GM12873 (cell line): ENCODE measurements around the gene RBMS3.

ENCODE experiments used
- TF ChIP-seq, protein P1 (sequence below): IDR thresholded peaks from 2 replicates; pipeline ENCODE4 v1.5.1; 2012; ENCODE audit warnings: low read depth, mild to moderate bottlenecking, moderate library complexity, low read length, control low read depth; ENCODE audit not compliant: insufficient read depth; ENCODE audit errors: missing control alignments

RBMS3 gene

DNA sequence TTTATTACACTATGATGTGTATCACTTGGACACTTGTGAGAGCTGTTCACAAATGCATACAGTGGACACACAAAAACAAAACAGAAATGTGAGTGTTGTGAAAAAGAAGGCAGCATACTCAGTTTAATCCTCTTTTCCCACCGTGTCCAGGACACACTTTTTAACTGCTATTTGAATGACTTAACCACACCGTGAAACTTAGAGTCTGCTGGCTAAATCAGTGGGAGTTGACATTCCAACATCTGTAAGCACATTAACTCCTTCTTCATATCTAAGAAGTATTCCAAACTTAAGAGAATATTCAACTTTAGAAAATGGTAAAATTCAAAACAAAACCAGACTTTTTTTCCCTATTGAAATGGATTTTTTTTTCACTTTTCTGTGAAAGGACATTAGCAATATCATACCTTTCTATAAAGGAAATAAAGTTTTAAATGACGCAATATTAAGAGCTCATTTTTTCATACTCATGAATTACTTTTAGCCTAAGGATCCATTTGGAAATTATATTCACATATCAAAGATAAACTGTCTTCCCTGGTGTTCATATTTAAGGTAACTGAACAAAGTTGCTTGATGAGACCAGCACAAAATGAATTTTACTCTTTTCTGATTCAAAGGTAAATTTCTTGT lies 316.6 kb downstream of the RBMS3 start:
- TF ChIP-seq, protein P1, sequence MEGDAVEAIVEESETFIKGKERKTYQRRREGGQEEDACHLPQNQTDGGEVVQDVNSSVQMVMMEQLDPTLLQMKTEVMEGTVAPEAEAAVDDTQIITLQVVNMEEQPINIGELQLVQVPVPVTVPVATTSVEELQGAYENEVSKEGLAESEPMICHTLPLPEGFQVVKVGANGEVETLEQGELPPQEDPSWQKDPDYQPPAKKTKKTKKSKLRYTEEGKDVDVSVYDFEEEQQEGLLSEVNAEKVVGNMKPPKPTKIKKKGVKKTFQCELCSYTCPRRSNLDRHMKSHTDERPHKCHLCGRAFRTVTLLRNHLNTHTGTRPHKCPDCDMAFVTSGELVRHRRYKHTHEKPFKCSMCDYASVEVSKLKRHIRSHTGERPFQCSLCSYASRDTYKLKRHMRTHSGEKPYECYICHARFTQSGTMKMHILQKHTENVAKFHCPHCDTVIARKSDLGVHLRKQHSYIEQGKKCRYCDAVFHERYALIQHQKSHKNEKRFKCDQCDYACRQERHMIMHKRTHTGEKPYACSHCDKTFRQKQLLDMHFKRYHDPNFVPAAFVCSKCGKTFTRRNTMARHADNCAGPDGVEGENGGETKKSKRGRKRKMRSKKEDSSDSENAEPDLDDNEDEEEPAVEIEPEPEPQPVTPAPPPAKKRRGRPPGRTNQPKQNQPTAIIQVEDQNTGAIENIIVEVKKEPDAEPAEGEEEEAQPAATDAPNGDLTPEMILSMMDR, result no peak

DNA sequence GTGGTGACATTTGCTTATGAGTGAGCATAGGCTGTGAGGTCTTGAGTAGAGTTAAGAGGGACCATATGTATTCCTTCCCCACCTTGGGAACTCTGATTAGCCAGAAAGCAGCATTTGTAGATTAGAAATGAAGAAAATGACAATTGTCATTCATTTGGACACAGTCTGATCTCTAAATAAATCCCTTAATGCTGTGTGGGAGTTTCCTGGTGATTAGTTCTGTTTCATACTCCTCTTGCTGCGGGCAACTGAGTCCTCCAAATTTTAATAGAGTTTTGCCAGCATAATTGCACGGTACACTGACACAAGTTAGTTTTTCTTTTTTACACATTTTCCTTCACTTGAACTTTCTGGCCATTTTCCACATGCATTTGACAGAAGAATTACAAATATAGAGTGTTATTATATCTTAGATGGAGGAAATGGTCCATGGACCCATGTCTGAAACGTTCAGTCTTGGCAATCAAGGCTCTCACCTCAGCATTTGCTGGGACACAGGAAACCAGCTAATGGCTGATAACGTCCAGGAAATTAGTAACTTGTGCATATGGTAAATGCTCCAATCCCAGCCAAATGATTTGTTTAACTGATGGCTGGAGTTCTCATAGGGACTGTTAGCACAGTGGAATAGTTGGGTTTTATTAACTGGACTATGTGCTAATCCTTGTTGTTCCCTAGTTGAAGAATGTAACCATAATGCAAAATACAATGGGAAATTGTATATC lies 321.2 kb downstream of the RBMS3 start:
- TF ChIP-seq, protein P1, result no peak

DNA sequence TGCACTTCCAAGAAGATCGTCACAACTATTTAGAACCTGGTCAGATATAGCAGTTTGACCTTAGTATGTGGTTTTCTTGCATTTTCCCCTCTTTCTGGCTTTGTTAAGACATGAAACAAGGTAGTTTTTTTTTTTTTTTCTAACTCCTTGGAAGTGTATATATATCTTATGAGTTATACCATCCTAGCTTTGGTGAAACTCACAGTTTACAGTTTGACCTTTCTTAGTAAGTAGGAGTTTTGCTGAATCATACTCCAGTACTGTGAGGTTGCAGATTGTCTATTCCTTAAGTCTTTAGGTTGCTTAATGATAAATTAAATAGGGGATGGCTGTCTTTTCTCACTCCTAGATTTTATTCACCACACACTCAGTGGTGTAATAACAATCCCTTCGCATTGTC lies 325.0 kb downstream of the RBMS3 start:
- TF ChIP-seq, protein P1, result no peak

DNA sequence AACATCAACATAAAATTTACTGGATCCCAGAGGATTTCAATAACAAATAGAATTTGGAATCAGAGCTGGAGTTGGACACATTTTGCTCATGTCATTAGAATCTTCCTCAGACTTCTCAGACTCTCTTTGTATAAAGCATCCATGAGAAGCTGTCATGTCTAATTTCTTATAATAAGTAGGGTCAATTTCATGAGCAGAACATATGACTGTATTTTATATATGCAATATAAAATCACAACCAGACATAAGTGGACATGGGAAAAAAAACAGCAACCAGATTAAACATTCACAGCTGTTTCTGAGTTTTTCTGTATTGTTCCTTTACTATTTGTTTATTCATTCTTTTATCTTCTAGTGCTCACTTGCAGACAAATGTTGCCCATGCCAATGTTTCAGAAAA lies 325.5 kb downstream of the RBMS3 start:
- TF ChIP-seq, protein P1, result no peak

DNA sequence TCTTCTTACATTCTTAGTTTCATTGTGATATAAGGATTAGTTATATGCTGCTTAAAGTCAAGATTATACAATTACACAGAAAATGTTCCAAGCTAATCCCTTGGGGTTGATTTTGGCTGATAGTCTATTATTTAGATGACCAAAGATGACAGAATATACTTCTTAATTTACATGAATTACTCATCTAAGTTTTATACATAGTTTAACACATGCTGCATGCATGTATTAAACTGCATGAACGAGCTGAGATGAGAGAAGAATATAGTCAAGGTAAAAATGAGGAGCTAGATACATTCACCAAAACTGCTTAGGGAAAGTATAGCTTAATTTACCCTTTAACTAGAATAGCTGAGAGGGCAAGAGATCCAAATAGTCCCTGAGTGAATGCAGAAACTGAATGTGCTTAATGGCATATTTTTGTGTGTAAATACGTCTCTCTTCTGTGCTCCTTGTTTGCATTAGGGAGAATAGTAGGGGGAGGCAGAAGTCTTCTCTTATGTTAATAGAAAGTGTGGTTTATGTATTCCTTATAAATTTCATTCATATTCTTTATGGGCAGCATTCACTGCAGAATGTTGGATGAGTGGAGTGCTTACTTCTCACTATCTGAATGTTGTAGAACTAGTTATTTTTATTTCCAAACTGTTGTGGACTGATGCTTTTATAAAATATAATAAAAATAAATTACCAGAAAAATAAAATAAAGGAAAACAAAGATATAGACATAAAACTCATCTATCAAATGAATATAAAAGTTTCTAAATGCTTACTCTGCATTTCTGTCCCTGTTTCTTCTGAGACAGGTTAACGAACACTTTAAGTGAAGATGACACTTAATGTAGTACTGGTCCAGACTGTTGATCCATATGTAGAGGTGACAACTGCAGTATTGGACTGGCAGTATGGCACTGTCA lies 327.8 kb downstream of the RBMS3 start:
- TF ChIP-seq, protein P1, result no peak

DNA sequence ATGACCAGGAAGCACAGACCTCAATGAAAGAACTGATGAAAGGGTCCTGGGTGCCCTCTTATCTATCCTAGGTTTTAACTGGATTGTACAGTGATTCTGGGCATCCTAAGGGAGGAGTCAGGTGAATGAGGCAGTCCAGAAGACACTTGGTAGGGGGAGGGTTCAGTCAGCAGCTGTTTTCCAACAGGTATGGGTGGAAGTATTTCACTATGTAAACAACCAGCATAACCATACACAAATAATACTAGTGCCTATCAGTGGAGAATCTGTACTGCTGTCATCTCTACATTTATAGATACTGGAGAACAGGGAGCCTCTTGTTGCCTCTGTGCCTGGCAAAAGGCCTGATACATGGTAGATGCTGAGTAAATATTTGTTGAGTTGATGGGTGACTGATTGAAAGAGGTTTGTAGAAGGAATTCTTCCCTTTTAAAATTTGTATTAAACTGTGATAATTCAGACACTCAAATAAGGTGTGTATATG lies 328.5 kb downstream of the RBMS3 start:
- TF ChIP-seq, protein P1, result no peak

DNA sequence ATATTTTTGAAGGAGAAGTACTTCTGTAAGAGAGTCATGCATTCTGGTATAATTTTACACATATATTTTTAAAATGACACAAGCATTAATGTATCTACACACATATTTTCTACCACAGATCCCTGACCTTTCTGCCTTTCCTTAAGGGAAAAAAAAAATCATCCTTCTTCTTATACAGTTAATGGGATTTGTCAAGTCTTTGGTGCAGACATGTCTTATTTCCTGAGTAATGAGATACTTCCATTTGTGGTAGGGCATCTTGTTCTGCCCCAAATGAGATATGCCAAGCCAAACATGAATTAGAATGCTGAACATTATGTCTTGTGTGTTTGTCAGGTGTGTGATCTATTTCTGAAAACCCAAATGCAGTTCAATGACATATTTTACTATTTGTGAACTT lies 329.9 kb downstream of the RBMS3 start:
- TF ChIP-seq, protein P1, result no peak
